ENCODE data around the gene CYSRT1. TPM values are rescaled to one million over a fixed set of nuclear protein-coding genes. Genes with fewer than 3 reads are reported as not detected.
"Not testable (repeated sequence)": the region's sequence is repeated elsewhere in the genome, so short reads cannot be mapped to it uniquely, and the experiment has no call there.

CYSRT1 gene
- total RNA-seq, 1 donor from 2014 or later = not detected

DNA sequence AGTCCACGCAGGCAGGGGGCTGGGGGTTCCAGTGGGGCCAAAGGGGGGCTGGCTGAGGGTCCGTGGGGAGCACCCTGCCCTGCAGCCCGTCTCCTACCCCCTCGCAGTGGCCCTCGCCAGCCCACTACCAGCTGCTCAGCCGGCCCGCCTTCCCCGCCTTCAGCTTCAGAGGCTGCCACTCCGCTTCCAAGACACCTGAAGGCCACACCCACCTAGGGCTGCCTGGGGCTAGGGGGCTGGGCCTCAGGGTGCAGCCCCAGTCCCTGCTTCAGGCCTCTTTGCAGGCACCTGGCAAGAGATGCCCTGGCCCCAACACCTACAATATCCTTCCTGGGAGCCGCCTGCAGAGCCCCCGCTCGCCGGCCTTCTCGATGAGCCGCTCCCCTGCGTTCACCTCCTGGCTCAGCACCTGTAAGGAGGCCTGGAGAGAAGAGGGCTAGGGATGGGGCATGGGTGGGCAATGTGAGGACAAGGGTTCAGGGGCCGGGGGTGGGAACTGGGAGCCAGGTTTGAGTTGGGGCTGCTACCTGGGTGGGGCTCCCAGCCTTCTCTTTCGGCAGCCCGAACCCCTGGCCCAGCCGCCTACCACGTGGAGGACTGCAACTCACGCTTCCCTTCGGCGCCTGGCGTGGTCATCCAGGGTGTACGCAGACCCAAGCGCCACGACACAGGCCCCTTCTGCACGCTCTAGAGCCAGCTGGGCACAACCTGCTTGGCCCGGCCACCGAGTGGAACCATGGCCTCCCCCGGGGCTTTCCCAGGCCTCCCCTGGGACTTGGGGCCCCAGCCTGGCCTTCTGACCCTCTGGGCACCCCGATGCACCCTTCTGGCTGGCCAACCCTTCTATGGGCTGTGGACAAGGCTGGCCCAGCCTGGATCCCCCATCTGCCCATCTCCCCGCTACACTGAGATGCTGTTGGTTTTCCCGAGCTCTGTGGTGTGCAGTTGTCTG lies 27.9 kb downstream of the CYSRT1 start:
- DNase-seq = no peak

- DNase-seq = no peak
Measured at GRCh38 chr9:137253717-137254623, 29.0 kb downstream of the CYSRT1 start.

GRCh38 chr9:137254624-137255447 lies 29.9 kb downstream of the CYSRT1 start, which contains the start of gene NELFB:
Gene NELFB, plus strand, starts transcription at chr9:137255327.
- DNase-seq = peak; percentile 90

- DNase-seq = no peak
Measured at GRCh38 chr9:137255448-137256114, 30.6 kb downstream of the CYSRT1 start.

DNA sequence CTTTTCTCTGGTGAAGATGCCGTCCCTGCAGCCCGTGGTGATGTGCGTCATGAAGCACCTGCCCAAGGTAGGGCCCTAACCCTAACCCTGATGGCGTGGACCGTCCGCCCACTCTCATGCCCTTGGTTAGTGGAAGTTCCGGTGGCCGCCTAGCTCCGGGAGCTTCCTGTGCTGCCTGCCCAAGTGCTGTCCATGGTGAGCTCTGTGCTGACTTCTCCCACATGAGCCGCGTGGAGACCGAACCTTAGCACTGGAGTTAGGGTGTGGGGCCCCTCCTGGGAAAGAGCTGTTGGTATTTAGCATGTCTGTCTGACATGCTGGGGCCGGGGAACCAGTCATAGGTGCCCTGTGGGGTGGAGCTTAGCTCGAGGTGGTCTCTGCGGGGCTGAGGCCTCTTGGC lies 31.4 kb downstream of the CYSRT1 start:
- DNase-seq = no peak

DNA sequence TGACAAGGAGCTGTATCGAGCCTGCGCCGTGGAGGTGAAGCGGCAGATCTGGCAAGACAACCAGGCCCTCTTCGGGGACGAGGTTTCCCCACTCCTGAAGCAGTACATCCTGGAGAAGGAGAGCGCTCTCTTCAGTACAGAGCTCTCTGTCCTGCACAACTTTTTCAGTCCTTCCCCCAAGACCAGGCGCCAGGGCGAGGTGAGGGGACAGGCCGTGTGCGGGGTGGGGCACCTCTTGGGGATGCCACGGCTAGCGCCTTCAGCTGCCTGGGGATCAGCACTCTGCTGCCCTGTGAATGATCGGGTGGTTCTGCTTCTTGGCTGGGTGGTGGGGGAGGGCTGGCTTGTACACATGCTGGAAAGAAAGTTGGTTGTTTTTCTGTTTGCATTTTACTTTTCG lies 31.9 kb downstream of the CYSRT1 start:
- DNase-seq = no peak

DNA sequence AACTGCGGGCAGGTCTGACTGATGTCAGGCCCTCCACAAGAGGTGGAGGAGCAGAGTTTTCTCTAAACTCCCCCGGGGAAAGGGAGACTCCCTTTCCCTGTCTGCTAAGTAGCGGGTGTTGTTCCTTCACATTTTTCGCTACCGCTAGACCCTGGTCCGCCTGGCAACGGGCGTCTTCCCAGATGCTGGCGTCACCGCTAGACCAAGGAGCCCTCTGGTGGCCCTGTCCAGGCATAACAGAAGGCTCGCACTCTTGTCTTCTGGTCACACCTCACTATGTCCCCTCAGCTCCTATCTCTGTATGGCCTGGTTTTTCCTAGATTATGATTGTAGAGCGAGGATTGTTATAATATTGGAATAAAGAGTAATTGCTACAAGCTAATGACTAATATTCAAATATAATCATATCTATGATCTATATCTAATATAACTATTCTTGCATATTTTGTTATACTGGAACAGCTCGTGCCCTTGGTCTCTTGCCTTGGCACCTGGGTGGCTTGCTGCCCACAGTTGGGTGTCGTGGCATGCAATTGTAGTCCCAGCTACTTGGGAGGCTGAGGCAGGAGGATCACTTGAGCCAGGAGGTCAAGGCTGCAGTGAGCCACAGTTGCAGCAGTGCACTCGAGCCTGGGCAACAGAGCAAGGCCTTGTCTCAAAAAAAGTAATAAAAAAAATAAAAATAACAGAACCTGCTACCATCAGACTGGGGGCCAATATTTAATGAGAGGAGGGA lies 37.4 kb downstream of the CYSRT1 start:
- DNase-seq = not testable (repeated sequence)

- no peak for DNase-seq
Measured at GRCh38 chr9:137262909-137263285, 37.9 kb downstream of the CYSRT1 start.

DNA sequence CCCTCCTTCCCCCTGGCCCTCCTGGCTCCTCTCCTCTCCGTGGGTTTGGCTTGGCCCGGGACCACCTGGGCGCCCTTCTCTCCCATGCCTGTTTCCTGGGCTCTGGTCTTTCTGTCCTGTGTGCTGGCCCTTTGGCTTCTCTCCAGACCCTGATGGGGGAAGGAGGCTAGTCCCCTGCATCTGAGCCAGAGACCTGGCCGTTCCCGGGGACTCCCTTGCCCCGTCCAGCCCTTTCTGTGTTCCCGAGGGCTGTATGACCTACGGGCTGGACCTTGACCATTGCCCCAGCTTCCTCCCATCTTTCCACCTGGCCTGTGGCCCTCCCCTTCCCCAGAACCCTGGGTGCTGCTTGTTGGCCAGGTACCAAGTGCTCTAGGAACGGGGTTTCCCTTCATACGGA lies 38.5 kb downstream of the CYSRT1 start:
- DNase-seq = no peak

GRCh38 chr9:137264067-137264466 lies 39.1 kb downstream of the CYSRT1 start:
- no peak for DNase-seq

GRCh38 chr9:137265496-137266161 lies 40.7 kb downstream of the CYSRT1 start:
- DNase-seq = no peak

- no peak for DNase-seq
Measured at GRCh38 chr9:137266162-137266527, 41.2 kb downstream of the CYSRT1 start.

DNA sequence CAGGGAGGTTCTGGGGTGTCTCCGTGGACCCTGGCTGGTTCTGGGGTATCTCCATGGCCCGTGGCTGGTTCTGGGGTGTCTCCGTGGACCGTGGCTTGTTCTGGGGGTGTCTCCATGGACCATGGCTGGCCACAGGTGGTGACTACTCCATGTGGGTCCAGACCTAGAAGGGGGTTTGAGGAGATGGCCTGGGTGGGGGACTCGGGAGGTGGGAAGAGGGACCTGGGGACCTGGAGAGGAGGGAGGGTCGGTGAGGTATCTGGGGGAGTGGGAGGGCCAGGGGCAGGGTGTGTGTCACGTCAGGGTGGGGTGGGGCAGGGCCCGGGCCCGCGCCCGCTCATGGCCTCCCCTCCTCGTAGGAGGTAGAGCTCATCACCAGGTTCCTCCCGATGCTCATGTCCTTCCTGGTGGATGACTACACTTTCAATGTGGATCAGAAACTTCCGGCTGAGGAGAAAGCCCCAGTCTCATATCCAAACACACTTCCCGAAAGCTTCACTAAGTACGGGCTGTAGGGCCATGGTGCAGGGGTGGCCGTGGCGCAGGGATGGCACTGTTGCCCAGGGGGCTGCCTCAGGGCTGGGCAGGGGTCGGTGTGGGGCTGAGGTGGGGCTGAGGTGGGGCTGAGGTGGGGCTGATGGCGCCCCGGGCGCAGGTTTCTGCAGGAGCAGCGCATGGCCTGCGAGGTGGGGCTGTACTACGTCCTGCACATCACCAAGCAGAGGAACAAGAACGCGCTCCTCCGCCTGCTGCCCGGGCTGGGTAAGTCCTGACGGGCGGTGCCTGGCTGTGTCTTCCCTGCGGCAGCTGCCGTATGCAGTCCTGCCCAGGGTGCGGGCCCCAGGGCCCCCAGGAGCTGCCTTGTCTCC lies 41.8 kb downstream of the CYSRT1 start:
- no peak for DNase-seq

DNA sequence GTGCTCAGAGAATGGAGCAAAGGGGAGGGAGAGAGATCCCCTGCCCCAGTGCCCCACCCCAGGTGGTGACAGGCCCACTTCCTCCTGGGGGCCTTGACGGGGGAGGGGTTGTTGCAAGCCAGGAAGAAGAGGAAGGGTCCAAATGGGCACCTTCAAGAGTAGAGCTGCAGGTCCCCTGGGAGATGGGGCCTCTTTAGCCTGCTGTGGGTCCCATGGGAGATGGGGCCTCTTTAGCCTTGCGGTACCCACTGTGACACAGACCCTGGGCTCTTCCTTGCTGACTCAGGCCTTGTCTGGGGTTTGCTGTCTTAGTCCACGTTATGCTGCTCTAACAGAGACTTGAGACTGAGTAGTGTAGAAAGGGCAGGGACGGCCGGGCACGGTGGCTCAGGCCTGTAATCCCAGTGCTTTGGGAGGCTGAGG lies 43.0 kb downstream of the CYSRT1 start:
- DNase-seq = no peak

GRCh38 chr9:137268538-137269201 lies 43.7 kb downstream of the CYSRT1 start:
- no peak for DNase-seq

DNA sequence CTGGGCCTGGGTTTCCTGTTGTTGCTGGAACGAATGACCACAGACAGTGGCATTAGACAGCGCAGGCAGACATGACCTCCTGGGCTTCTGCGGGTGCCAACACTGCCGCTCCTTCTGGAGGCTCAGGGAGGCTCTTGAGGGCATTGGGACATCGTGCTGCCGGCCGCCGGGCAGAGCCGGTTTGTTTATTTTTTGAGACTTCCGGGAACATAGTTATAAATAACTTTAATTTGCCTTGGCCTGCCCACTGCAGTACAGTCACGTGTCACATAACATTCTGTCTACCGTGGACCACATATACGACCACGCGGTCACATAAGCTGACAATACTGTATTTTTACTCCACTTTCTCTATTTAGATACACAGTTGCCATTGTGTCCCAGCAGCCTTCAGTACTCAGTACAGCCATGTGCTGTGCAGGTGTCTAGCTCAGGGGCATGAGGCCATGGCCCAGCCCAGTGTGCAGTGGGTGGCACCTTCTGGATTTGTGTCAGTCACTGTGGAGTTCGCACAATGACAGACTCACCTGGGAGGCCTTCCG lies 44.3 kb downstream of the CYSRT1 start:
- DNase-seq = no peak

GRCh38 chr9:137270929-137271695 lies 46.1 kb downstream of the CYSRT1 start:
- DNase-seq = no peak

DNA sequence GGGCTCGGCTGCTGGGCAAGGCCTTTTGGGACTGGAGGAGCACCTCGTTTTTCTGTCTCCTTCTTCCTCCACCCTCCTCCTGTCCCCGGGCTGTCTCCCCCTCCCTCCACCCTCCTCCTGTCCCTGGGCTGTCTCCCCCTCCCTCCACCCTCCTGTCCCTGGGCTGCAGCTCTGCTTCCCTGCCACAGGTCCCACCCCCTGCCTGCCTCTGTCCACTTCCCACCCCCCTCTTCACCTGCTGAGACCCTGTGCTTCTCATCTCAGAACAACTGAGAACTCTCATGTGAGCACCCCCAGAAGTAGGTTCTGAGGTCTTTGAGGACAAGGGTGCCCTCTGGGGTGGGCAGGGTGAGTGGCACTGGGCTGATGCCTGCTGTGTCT lies 46.7 kb downstream of the CYSRT1 start:
- DNase-seq = no peak
